ENCODE measurements around the gene OR6C4.
"Not testable (repeated sequence)": the region's sequence is repeated elsewhere in the genome, so short reads cannot be mapped to it uniquely, and the experiment has no call there.

The OR6C4 gene

GRCh38 chr12:55549302-55549701 is at the start of gene OR6C4:
TSS of gene OR6C4 (plus strand) at chr12:55549602. CDS start at chr12:55551227, 1,625 bp downstream.
- no peak for DNase-seq

- no peak for DNase-seq
Measured at GRCh38 chr12:55499810-55500252, 49.6 kb upstream of the OR6C4 start.

GRCh38 chr12:55501601-55502000 is 47.8 kb upstream of the OR6C4 start:
- DNase-seq, result no peak

- peak; percentile 1 for DNase-seq
Measured at GRCh38 chr12:55515696-55516095, 33.7 kb upstream of the OR6C4 start.

- DNase-seq, result no peak
Measured at GRCh38 chr12:55516391-55516790, 33.0 kb upstream of the OR6C4 start.

- not testable (repeated sequence) for DNase-seq
Measured at GRCh38 chr12:55548235-55548634, 1.2 kb upstream of the OR6C4 start.

GRCh38 chr12:55548756-55549155 is 646 bp upstream of the OR6C4 start:
- DNase-seq, result no peak

GRCh38 chr12:55554296-55554695 is 4.9 kb downstream of the OR6C4 start:
- DNase-seq, result no peak

- not testable (repeated sequence) for DNase-seq
Measured at GRCh38 chr12:55570060-55570459, 20.7 kb downstream of the OR6C4 start.

- not testable (repeated sequence) for DNase-seq
Measured at GRCh38 chr12:55570689-55571088, 21.3 kb downstream of the OR6C4 start.

GRCh38 chr12:55572168-55572567 is 22.8 kb downstream of the OR6C4 start, which contains the start of gene OR2AP1:
TSS of gene OR2AP1 (plus strand) at chr12:55572468. CDS start at chr12:55574415, 1,947 bp downstream.
- no peak for DNase-seq

- DNase-seq, result no peak
Measured at GRCh38 chr12:55582066-55582465, 32.7 kb downstream of the OR6C4 start.

GRCh38 chr12:55585817-55586216 is 36.4 kb downstream of the OR6C4 start:
- no peak for DNase-seq

GRCh38 chr12:55590152-55590551 is 40.8 kb downstream of the OR6C4 start:
- DNase-seq, result not testable (repeated sequence)
